Stimulated activated CD4-positive, alpha-beta T cell treated with anti-CD3 and anti-CD28 coated beads, Interleukin-12 subunit alpha, Interleukin-12 subunit beta, amount 100 ng/mL, for 24 hours (primary cell): ENCODE data around the gene PRKD1.

Experiments used
- DNase-seq, 2 experiments: peaks; one replicate each; pipeline ENCODE4 v3.0.0-alpha.2; 2020; ENCODE audit warnings: low read depth in 2 of 2

Gene PRKD1

DNA sequence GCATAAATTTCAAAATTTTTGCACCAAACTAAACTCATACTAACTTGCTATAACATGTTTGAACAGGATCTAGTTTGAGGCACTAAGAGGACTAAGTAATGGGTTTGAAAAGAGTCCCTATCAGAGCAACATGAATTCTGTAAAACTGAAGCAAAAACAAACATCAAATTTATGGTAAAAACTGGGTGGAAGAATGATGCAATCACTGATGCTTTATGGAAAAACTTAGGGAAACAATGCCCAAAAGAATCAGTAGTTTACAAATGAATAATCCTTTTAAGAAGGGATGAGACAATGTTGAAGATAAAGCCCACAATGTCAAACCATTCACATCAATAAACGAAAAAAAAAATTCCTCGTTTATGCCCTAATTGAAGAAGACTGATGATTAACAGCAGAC, 88.9 kb downstream of the PRKD1 start:
- no peak for DNase-seq

GRCh38 chr14:29836395-29836794, 91.3 kb downstream of the PRKD1 start:
- DNase-seq, result no peak

- no peak for DNase-seq
These were observed 95.6 kb downstream of the PRKD1 start for GRCh38 chr14:29832042-29832441.

DNA sequence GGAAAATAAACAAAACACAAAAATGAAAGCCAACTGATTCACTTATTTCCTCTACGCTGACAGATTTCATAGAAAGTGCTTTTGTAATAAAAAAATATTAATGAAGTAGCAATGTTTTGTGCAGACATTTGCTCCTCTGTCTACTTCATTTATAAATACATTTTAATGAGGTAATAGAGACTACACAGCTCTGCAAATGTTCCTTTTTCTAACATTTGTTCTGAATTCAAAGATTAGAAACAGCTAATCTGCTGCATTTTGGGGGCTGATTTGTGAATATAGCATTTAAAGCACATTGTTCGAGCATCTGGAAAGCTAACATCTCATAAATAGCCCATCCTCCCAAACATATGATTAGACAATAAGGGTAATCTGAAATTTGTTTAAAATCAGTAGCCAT, 97.8 kb downstream of the PRKD1 start:
- DNase-seq, result no peak

DNA sequence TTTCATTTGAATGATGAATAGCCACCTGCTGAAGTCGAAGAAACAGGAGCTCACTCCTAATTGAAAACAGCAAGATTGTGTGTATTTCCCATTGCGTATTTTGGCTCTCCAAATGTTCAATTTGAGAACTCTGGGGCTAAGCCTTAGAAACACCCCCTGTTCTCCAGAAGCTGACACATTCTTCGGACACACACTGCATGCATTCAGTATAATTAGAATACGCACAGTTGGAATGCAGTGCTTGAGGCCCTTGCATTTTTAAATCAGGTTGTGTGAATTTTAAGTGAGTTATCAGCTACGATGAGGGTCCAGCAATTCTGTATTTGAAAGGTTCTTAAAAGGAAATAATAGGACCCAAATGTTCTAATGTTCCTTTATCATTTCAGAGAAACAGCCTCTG, 103.8 kb downstream of the PRKD1 start:
- no peak for DNase-seq

DNA sequence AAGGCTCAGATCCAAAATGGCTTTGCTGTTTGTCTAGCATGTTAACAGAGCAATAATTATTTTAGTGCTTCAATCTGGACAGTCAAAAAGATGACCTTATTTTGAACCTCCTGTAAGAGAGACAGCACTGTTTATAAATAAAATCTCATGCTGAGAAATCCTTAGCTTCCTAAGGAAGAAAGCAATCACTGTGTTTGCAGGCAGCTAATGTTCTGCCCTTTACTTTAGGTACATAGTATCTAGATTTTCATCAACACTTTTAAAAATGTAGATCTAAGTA, 105.3 kb downstream of the PRKD1 start:
- no peak for DNase-seq

DNA sequence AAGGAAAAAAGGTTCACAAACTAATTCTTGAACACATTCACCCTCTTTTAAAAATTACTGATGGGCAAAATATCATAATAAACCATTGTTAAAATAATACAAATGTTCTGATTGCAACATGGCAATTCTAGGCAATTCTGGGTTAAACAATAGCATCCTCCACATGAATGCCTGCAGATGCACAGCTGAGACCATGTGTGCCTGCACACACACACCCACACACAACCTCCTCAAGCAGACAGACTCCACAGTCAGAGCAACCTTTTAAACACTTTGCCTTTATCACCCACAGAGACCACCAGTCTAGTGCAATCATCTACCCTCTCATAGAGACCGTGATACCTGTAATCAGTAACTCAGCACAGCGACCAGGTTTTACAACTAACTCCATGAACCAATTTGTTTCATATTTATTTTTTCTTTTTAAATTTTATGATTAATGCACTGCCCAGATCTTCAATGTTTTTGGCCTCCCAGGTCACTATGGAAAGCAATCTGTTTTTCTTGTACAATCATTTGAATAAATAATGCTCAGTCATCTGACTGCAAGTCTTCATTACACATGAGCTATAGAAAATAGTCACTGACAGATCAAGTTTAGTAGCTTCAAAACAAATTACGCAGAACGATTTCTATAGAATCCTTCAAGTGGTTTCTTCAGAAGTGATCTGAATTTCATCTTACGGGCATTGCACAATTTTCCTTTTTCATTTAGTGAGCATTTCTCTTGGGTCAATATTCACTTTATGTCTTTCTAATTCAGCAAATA, 105.8 kb downstream of the PRKD1 start:
- DNase-seq, result no peak

DNA sequence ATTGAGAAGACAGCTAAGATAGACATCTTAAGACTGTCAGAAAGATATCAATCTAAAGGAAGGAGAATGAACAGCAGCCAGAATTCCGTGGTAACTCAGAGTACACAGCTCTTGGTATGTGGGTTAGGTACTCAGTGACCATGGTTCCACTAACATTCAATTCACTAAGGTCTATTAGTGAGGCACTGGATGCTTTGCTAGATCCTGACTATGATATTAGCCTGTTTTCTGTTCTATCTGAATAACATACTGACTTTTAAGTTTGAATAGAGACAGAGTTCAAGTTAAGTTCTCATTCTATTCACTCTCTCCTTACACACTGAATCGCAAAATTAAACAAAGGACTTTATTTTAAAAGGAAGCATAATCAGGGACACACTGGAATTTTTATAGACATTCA, 106.4 kb downstream of the PRKD1 start:
- DNase-seq, result no peak

- DNase-seq, result no peak
These were observed 106.9 kb downstream of the PRKD1 start for GRCh38 chr14:29820785-29821184.

DNA sequence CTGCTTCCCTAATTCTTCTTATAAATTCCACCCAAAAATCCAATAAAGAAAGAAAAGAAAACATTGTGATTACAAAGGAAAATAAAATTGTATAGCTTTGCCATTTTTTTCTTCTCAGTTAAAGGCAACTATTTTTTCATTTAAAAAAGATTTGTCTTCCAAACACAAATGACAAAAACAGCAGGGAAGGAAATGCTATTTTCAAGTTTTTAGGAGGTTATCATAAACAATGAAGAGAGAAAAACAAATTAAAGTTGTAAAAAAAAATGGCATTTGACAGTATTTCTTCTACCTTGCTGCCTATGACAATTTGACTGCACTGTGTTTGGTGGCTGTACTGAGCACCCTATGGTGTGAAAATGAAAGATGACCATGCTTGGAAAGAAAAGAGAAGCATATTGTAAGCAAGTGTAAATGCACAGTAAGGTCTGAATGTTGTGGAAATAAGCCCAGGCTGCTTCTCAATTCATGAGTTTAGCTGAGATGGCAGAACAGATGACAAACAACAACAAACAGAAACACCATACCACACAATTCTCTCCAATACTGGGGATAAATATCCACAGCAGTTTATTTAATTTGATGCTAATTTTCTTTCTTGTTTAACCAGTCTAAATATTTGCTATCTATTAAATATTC, 109.8 kb downstream of the PRKD1 start:
- DNase-seq, result no peak

GRCh38 chr14:29815016-29815674, 112.5 kb downstream of the PRKD1 start:
- DNase-seq, result no peak

DNA sequence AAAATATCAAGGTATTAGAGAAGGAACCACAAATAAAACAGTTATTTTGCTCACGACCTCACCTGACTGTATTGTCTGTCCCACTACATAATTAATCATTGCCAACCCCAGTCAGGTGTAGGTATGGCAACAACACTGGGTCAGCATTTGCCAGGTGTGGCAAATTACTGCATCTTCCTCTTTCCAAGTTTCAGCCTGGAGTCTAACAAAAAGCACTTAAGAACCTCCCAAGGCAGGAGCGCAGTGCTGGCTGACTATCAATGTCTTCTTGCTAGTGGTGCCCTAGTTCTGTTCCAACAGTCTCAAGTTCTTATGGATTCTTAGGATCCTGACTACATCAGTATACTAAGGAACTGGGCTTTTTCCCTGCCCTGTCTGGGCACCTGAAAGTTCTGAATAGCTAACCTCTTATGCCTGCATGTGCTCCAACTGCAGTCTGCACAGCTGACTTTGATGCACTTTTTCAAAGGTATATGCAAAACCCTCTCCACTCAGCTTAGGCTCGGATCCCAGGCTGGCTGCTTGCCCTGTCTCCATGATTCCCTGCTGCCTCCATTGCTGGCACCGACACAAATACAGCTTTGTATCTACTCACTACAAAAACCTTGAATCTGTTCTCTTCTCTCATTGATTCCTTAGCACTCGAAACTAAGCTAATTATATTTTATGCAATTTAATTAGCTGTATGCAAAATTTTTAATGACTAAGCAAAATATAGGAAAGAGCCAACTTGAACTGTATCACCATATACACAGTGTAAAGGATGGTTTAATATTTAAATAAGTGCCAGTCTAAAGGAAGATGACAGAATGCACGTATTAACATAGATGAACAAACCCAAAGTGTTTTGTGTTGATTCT, 113.3 kb downstream of the PRKD1 start:
- no peak for DNase-seq

GRCh38 chr14:29810682-29811081, 117.0 kb downstream of the PRKD1 start:
- DNase-seq, result no peak

- DNase-seq, result no peak
These were observed 117.6 kb downstream of the PRKD1 start for GRCh38 chr14:29810064-29810463.

- no peak for DNase-seq
These were observed 121.5 kb downstream of the PRKD1 start for GRCh38 chr14:29806124-29806517.

- DNase-seq, result no peak
These were observed 122.1 kb downstream of the PRKD1 start for GRCh38 chr14:29805415-29806123.

DNA sequence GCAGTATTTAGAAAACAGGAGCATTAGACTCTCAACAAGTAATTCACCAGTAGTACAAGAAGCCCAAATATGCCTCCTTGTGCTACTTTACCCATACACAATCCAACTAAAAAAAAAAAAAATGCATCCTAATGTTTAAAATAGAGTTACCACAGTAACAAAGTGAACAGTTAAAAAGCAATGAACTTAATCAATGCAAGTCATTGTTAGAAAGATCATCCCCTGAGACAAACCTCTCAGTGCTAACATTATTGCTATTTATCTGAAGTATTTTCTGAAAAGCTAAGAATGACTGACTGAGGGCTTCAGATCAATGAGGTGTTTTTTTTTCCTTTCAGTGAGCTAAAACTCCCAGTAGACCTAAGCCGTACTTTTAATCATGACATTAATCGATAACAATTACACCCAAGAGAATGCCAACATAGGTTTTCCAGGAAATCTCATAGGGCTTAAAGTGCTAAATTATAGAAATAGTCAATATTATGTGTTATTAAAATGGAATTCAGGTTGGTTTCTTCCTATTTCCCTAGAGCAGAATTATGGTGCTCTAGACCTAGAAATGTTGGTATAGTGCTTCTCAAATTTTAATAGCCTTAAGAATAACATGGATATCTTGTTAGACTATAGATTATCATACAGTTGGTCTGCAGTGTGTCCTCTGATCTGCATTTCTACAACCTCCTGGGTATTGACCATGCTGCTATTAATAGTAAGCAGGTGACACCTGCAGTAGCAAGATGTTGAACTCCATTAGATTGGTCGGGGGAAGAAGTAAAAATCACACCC, 123.0 kb downstream of the PRKD1 start:
- DNase-seq, result no peak

GRCh38 chr14:29803045-29803444, 124.6 kb downstream of the PRKD1 start:
- no peak for DNase-seq

- no peak for DNase-seq
These were observed 125.4 kb downstream of the PRKD1 start for GRCh38 chr14:29802211-29802610.

GRCh38 chr14:29800961-29801360, 126.7 kb downstream of the PRKD1 start:
- no peak for DNase-seq
